ENCODE data around the gene GIMAP7. TPM values are rescaled to one million over a fixed set of nuclear protein-coding genes. Genes with fewer than 3 reads are reported as not detected.

Gene GIMAP7
- total and polyA plus RNA-seq, 7 donors, result 10.7 to 23.7 (median 15.0) TPM

DNA sequence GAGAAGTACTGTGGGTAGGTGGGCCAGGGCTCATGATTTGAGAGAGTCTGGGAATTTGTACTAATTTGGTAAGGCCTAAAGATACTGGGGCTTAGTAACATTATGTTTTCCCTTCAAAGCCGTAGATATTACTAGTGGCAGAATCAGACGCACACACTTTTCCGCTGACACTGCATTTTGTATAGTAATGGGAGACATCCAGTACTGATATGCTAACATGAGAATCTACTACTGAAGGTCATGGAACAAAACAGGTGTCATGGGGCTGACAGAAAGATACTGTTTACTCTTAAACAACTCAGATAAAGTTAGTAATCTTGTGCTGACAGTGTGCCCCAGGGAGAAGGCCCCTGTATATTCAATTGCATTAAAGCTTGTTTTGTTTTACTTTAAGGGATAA, 11.1 kb upstream of the GIMAP7 start:
- H3K9me3 ChIP-seq, result no peaks in the 10 kb centered on the region
- no peaks in the 10 kb centered on the region for H3K27me3 ChIP-seq (ENCODE audit: insufficient read depth in 3 of 3, low read length in 2 of 3)
- ATAC-seq (no peak), DNase-seq (no peak)
- H3K4me1 ChIP-seq, result no peaks in the 10 kb centered on the region
- intact Hi-C loops (cut with DNase I), result no loop called here
- no peak for TF ChIP-seq CTCF (IDR thresholded peaks at IDR 0.05)
- no peak overlapping the region for H3K27ac ChIP-seq
- no peaks in the 10 kb centered on the region for H3K36me3 ChIP-seq (ENCODE audit: insufficient read depth in 1 of 2, low read depth in 1 of 2)
- H3K4me3 ChIP-seq, result no peak overlapping the region
- 62 to 64% (median 63%) methylated on average over 3 of the region's 3 CpGs for WGBS, 3 donors

DNA sequence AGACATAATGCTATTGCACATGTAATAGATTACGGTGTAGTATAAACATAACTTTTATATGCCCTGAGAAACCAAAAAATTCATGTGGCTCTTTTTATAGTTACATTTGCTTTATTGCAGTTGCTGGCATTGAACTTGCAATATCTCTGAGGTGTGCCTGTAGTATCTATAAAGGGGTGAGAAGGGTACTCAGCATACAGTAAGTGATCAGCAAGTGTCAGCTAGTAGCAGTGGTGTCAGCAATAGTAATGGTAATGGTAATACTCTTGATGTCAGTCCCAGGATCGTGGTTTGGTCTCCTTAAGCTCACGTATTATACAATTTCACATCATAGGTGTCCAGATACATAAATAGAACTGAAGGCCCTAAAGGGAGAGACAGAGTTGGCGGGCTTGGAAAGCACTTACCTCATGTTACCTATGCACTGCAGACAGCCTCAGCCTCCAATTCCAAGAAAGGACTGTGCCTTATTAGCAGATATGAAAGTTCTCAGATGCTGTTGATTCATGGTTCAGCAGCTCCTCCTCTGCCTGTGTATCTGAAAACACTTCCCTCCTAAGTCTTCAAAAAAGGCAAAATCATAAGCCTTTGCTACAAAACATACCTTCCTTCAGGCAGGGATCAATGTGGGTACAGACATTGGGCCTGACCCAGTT, 6.6 kb upstream of the GIMAP7 start:
- no peak overlapping the region for H3K27ac ChIP-seq
- no peaks in the 10 kb centered on the region for H3K4me1 ChIP-seq
- WGBS, 3 donors, result 85 to 92% (median 86%) methylated on average over 4 of the region's 4 CpGs
- H3K36me3 ChIP-seq (ENCODE audit: insufficient read depth in 1 of 2, low read depth in 1 of 2), result no peaks in the 10 kb centered on the region
- TF ChIP-seq CTCF (IDR thresholded peaks at IDR 0.05), result no peak
- H3K9me3 ChIP-seq, result no peaks in the 10 kb centered on the region
- no peaks in the 10 kb centered on the region for H3K27me3 ChIP-seq (ENCODE audit: insufficient read depth in 3 of 3, low read length in 2 of 3)
- no peak overlapping the region for H3K4me3 ChIP-seq
- ATAC-seq (no peak), DNase-seq (no peak)
- intact Hi-C loops (cut with DNase I), result no loop called here

DNA sequence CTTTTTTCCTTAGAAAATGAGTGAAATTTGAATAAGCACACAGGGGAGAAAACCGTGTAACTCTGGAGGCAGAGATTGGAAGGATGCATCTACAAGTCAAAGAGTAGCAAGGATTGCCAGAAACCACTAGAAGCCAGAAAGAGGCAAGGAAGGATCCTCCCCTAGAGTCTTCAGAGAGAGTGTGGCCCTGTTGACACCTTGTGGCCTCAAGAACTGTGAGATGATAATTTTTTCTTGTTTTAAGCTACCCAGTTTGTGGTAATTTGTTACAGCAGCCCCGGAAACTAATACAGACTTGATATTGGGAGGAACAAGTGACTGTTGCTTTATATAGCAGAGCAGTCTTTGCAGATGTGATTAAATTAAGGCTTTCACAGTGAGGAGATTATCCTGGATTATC, 3.6 kb upstream of the GIMAP7 start:
- DNase-seq (no peak), ATAC-seq (no peak)
- no peaks in the 10 kb centered on the region for H3K27me3 ChIP-seq (ENCODE audit: insufficient read depth in 3 of 3, low read length in 2 of 3)
- H3K9me3 ChIP-seq, result no peaks in the 10 kb centered on the region
- TF ChIP-seq CTCF (IDR thresholded peaks at IDR 0.05), result no peak
- no peaks in the 10 kb centered on the region for H3K4me1 ChIP-seq
- intact Hi-C loops (cut with DNase I), result no loop called here
- no peak overlapping the region for H3K4me3 ChIP-seq
- H3K27ac ChIP-seq, result no peak overlapping the region
- 67 to 69% (median 69%) methylated on average over 2 of the region's 2 CpGs for WGBS, 3 donors
- H3K36me3 ChIP-seq (ENCODE audit: insufficient read depth in 1 of 2, low read depth in 1 of 2), result no peaks in the 10 kb centered on the region

GRCh38 chr7:150513758-150514157, 914 bp upstream of the GIMAP7 start:
- Histone ChIP-seq H3K9me3 (no peaks in the 10 kb centered on the region), H3K4me3 (peak overlapping the region; percentile 61), H3K27me3 (ENCODE audit: insufficient read depth in 3 of 3, low read length in 2 of 3) (no peaks in the 10 kb centered on the region), H3K4me1 (no peaks in the 10 kb centered on the region), H3K36me3 (ENCODE audit: insufficient read depth in 1 of 2, low read depth in 1 of 2) (no peaks in the 10 kb centered on the region), H3K27ac (peak overlapping the region; percentile 39)
- intact Hi-C loops (cut with DNase I), result no loop called here
- no peak for TF ChIP-seq CTCF (IDR thresholded peaks at IDR 0.05)
- WGBS, 3 donors, result 93 to 94% (median 94%) methylated on average over 17 of the region's 17 CpGs
- DNase-seq, result no peak
- ATAC-seq, result no peak

All from psoas muscle (tissue), 8 donors.